Kidney (tissue), 14 donors: ENCODE data around the gene ADGRF4. TPM values are rescaled to one million over a fixed set of nuclear protein-coding genes. Genes with fewer than 3 reads are reported as not detected.

Source experiments
- DNase-seq, 5 donors: peaks; one replicate each; pipeline ENCODE4 v3.0.0-alpha.2; 2013 to 2020
- FAIRE-seq: peaks from 2 replicates; lab custom pipeline; 2012; peaks lifted over from hg19 to GRCh38; lab: Jason Lieb, UNC
- H3K27ac ChIP-seq, 2 donors: one replicate each; pipeline ENCODE4 v1.7.0; 2013; ENCODE audit warnings: low read depth in 2 of 2, low read length in 2 of 2, inconsistent platforms in 1 of 2
- H3K27me3 ChIP-seq: one replicate; pipeline ENCODE4 v1.7.1; 2013; ENCODE audit warnings: low read length, inconsistent platforms; ENCODE audit not compliant: control insufficient read depth, insufficient read depth
- H3K36me3 ChIP-seq, 3 donors: one replicate each; pipeline versions ENCODE4 v1.7.0 to v1.7.1; 2013; ENCODE audit warnings: low read length in 3 of 3, control low read depth in 1 of 3, inconsistent platforms in 1 of 3; ENCODE audit not compliant: insufficient read depth in 3 of 3, control insufficient read depth in 2 of 3
- H3K4me1 ChIP-seq, 3 donors: one replicate each; pipeline versions ENCODE4 v1.7.0 to v1.7.1; 2013; ENCODE audit warnings: low read length in 3 of 3, inconsistent platforms in 1 of 3, low read depth in 1 of 3; ENCODE audit not compliant: control insufficient read depth in 2 of 3, insufficient read depth in 2 of 3
- H3K4me3 ChIP-seq, 3 donors: one replicate each; pipeline versions ENCODE4 v1.7.0 to v1.8.1; 2013; ENCODE audit warnings: low read length in 3 of 3, control low read depth in 1 of 3, inconsistent platforms in 1 of 3
- H3K9ac ChIP-seq, 3 donors: one replicate each; pipeline versions ENCODE4 v1.7.0 to v1.7.1; 2013; ENCODE audit warnings: low read length in 3 of 3, control low read depth in 1 of 3, inconsistent platforms in 1 of 3
- H3K9me3 ChIP-seq, 3 donors: one replicate each; pipeline versions ENCODE4 v1.7.0 to v1.7.1; 2013; ENCODE audit warnings: low read length in 3 of 3, control low read depth in 1 of 3, inconsistent platforms in 1 of 3; ENCODE audit not compliant: control insufficient read depth in 2 of 3, insufficient read depth in 1 of 3
- CTCF ChIP-seq: IDR thresholded peaks from 3 replicates; pipeline ENCODE4 v1.5.1; 2012; ENCODE audit warnings: mild to moderate bottlenecking, moderate library complexity, borderline replicate concordance; ENCODE audit not compliant: insufficient read depth; ENCODE audit errors: extremely low read depth
- intact Hi-C: fragments of 100-400 bp; cut with DNase I; formaldehyde crosslinking; loops from one replicate; pipeline ENCODE4 v1.11.1; 2022
- polyA plus RNA-seq: library from polyadenylated mRNA; stranded (reverse); fragments of 350-450 nt; fragmentation: Illumina TruSeq; extraction: RNeasy Lipid Tissue Mini Kit (QIAGEN cat#74804); gene quantifications from one replicate; pipeline ENCODE4 v1.2.3, GENCODE V29; 2014; ENCODE audit warnings: low read depth, low replicate concordance; ENCODE audit not compliant: insufficient read depth
- total RNA-seq: library from RNA; stranded (reverse); fragmentation: NEBNext Ultra II Directional; extraction: Animal tissue kit (Norgen Biotek cat#: 25700); gene quantifications from one replicate; pipeline ENCODE4 v1.2.1, GENCODE V29; 2021
- donor health status: control.
- donor health status: control.
- donor health status: control.
- donor health status: control.
- donor health status: control.
- donor health status: DM: yes; HTN: yes; CAD: no.
- donor health status: Normal renal cell carcinoma (clear cell type).

ADGRF4 gene
- total and polyA plus RNA-seq, 2 donors from 2014 or later: not detected

GRCh38 chr6:47678739-47679138 is 19.6 kb upstream of the ADGRF4 start:
- Histone ChIP-seq H3K27ac (no peak overlapping the region), H3K27me3 (no peaks in the 10 kb centered on the region), H3K4me1 (no peaks in the 10 kb centered on the region), H3K4me3 (no peak overlapping the region), H3K36me3 (no peaks in the 10 kb centered on the region), H3K9ac (no peak overlapping the region), H3K9me3 (no peaks in the 10 kb centered on the region)
- intact Hi-C loops: no loop called here
- no peak for FAIRE-seq
- no peak for TF ChIP-seq CTCF
- DNase-seq: no peak

GRCh38 chr6:47679322-47679906 is 19.0 kb upstream of the ADGRF4 start:
- no peaks in the 10 kb centered on the region for H3K27me3 ChIP-seq
- no peak overlapping the region for H3K27ac ChIP-seq
- H3K9me3 ChIP-seq: no peaks in the 10 kb centered on the region
- intact Hi-C loops: no loop called here
- DNase-seq (no peak), FAIRE-seq (no peak)
- H3K36me3 ChIP-seq: no peaks in the 10 kb centered on the region
- no peak overlapping the region for H3K9ac ChIP-seq
- H3K4me1 ChIP-seq: no peaks in the 10 kb centered on the region
- TF ChIP-seq CTCF: no peak
- H3K4me3 ChIP-seq: no peak overlapping the region

- FAIRE-seq: no peak
- Histone ChIP-seq H3K36me3 (no peaks in the 10 kb centered on the region), H3K27ac (no peak overlapping the region), H3K4me3 (no peak overlapping the region), H3K9ac (no peak overlapping the region), H3K4me1 (no peaks in the 10 kb centered on the region), H3K9me3 (no peaks in the 10 kb centered on the region), H3K27me3 (no peaks in the 10 kb centered on the region)
- intact Hi-C loops: no loop called here
- TF ChIP-seq CTCF: no peak
- no peak for DNase-seq
These were observed 18.3 kb upstream of the ADGRF4 start for GRCh38 chr6:47680051-47680450.

GRCh38 chr6:47680724-47681123 is 17.7 kb upstream of the ADGRF4 start:
- no peaks in the 10 kb centered on the region for H3K27me3 ChIP-seq
- no peaks in the 10 kb centered on the region for H3K4me1 ChIP-seq
- FAIRE-seq (no peak), DNase-seq (no peak)
- TF ChIP-seq CTCF: no peak
- H3K27ac ChIP-seq: no peak overlapping the region
- H3K36me3 ChIP-seq: no peaks in the 10 kb centered on the region
- no peaks in the 10 kb centered on the region for H3K9me3 ChIP-seq
- no peak overlapping the region for H3K4me3 ChIP-seq
- no peak overlapping the region for H3K9ac ChIP-seq
- intact Hi-C loops: no loop called here
